GM12878 (cell line): Measurements from ENCODE around the gene PGC.

Experiments
- EZH2 ChIP-seq: IDR thresholded peaks from 2 replicates; pipeline ENCODE4 v1.6.1; 2012; ENCODE audit warnings: low read depth, mild to moderate bottlenecking, control low read depth, inconsistent platforms, low read length, borderline replicate concordance; ENCODE audit not compliant: control insufficient read depth
- MYC ChIP-seq: IDR thresholded peaks from 2 replicates; pipeline ENCODE4 v1.6.1; 2011; ENCODE audit warnings: mild to moderate bottlenecking, low read length, moderate library complexity, inconsistent platforms; ENCODE audit not compliant: insufficient read depth, insufficient replicate concordance, insufficient read length, severe bottlenecking
- NBN ChIP-seq: fragments of 450-650 bp; IDR thresholded peaks from 2 replicates; pipeline ENCODE4 v1.6.1; 2016
- POLR2AphosphoS5 ChIP-seq: IDR thresholded peaks from 2 replicates; pipeline ENCODE4 v1.6.1; 2011; ENCODE audit warnings: mild to moderate bottlenecking, low read length, inconsistent platforms
- RAD51 ChIP-seq: fragments of 450-650 bp; IDR thresholded peaks from 2 replicates; pipeline ENCODE4 v1.6.1; 2016; ENCODE audit warnings: moderate library complexity, mild to moderate bottlenecking, inconsistent platforms
- SMAD1 ChIP-seq: fragments of 450-650 bp; IDR thresholded peaks from 2 replicates; pipeline ENCODE4 v1.6.1; 2018; ENCODE audit warnings: mild to moderate bottlenecking, low read depth; ENCODE audit not compliant: partially characterized antibody
- TARDBP ChIP-seq: IDR thresholded peaks from 2 replicates; pipeline ENCODE4 v1.6.1; 2016; ENCODE audit warnings: borderline replicate concordance
- TF ChIP-seq, protein P1 (sequence below), 3 experiments: IDR thresholded peaks in 2 of 3; conservative IDR thresholded peaks in 1 of 3; 2 replicates each; pipeline ENCODE4 v1.5.1; 2011; ENCODE audit warnings: low read depth in 3 of 3, low read length in 3 of 3, mild to moderate bottlenecking in 3 of 3, control low read depth in 2 of 3, moderate library complexity in 2 of 3, inconsistent platforms in 1 of 3, mixed read lengths in 1 of 3; ENCODE audit not compliant: control insufficient read depth in 2 of 3, insufficient read depth in 1 of 3; ENCODE audit errors: extremely low read depth in 1 of 3
- TF ChIP-seq, protein P2 (sequence below): IDR thresholded peaks from 2 replicates; pipeline ENCODE4 v1.6.1; 2011; ENCODE audit warnings: low read depth, mild to moderate bottlenecking, low read length, moderate library complexity, borderline replicate concordance; ENCODE audit errors: extremely low read depth
- TF ChIP-seq, protein P3 (sequence below): IDR thresholded peaks from 2 replicates; pipeline ENCODE4 v1.6.1; 2012; ENCODE audit warnings: improper control_type of control experiment, low read depth, low read length; ENCODE audit not compliant: insufficient replicate concordance

DNA sequence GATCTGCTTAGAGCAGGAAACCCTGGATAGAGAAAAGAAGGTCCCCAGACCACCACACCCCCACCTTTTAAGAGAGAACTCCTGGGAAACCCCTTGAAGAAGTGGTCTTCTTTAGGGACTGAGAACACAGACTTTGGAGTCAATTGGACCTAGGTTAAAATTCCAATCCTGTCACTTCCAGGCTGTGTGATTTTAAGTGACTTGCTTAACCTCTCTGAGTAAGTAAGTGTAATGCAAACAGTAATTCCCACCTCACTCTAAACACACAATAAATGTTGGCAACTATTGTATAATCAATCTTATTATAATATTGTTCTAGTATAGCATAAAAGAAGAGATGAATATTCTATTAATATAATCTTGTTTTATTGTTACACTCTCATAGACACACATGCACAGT lies 15.0 kb downstream of the PGC start:
- TF ChIP-seq POLR2AphosphoS5 (no peak), RAD51 (no peak), EZH2 (no peak), SMAD1 (no peak), MYC (no peak), TARDBP (no peak), NBN (no peak)
- TF ChIP-seq, protein P1, sequence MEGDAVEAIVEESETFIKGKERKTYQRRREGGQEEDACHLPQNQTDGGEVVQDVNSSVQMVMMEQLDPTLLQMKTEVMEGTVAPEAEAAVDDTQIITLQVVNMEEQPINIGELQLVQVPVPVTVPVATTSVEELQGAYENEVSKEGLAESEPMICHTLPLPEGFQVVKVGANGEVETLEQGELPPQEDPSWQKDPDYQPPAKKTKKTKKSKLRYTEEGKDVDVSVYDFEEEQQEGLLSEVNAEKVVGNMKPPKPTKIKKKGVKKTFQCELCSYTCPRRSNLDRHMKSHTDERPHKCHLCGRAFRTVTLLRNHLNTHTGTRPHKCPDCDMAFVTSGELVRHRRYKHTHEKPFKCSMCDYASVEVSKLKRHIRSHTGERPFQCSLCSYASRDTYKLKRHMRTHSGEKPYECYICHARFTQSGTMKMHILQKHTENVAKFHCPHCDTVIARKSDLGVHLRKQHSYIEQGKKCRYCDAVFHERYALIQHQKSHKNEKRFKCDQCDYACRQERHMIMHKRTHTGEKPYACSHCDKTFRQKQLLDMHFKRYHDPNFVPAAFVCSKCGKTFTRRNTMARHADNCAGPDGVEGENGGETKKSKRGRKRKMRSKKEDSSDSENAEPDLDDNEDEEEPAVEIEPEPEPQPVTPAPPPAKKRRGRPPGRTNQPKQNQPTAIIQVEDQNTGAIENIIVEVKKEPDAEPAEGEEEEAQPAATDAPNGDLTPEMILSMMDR (IDR thresholded peaks at IDR 0.05 in 2 of 3, conservative IDR thresholded peaks at IDR 0.05 in 1 of 3; ENCODE audit: control insufficient read depth in 2 of 3, extremely low read depth in 1 of 3, insufficient read depth in 1 of 3, low read depth in 3 of 3, low read length in 3 of 3) = no peak
- TF ChIP-seq, protein P2, sequence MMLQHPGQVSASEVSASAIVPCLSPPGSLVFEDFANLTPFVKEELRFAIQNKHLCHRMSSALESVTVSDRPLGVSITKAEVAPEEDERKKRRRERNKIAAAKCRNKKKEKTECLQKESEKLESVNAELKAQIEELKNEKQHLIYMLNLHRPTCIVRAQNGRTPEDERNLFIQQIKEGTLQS = no peak
- TF ChIP-seq, protein P3, sequence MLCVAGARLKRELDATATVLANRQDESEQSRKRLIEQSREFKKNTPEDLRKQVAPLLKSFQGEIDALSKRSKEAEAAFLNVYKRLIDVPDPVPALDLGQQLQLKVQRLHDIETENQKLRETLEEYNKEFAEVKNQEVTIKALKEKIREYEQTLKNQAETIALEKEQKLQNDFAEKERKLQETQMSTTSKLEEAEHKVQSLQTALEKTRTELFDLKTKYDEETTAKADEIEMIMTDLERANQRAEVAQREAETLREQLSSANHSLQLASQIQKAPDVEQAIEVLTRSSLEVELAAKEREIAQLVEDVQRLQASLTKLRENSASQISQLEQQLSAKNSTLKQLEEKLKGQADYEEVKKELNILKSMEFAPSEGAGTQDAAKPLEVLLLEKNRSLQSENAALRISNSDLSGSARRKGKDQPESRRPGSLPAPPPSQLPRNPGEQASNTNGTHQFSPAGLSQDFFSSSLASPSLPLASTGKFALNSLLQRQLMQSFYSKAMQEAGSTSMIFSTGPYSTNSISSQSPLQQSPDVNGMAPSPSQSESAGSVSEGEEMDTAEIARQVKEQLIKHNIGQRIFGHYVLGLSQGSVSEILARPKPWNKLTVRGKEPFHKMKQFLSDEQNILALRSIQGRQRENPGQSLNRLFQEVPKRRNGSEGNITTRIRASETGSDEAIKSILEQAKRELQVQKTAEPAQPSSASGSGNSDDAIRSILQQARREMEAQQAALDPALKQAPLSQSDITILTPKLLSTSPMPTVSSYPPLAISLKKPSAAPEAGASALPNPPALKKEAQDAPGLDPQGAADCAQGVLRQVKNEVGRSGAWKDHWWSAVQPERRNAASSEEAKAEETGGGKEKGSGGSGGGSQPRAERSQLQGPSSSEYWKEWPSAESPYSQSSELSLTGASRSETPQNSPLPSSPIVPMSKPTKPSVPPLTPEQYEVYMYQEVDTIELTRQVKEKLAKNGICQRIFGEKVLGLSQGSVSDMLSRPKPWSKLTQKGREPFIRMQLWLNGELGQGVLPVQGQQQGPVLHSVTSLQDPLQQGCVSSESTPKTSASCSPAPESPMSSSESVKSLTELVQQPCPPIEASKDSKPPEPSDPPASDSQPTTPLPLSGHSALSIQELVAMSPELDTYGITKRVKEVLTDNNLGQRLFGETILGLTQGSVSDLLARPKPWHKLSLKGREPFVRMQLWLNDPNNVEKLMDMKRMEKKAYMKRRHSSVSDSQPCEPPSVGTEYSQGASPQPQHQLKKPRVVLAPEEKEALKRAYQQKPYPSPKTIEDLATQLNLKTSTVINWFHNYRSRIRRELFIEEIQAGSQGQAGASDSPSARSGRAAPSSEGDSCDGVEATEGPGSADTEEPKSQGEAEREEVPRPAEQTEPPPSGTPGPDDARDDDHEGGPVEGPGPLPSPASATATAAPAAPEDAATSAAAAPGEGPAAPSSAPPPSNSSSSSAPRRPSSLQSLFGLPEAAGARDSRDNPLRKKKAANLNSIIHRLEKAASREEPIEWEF = no peak
